Stimulated activated CD8-positive, alpha-beta memory T cell treated with anti-CD3 and anti-CD28 coated beads, Interleukin-15, amount 100 ng/mL, for 24 hours (primary cell): ENCODE data around the gene SGPP2.
"Not testable (repeated sequence)": the region's sequence is repeated elsewhere in the genome, so short reads cannot be mapped to it uniquely, and the experiment has no call there.

Experiments
- DNase-seq: peaks from one replicate; pipeline ENCODE4 v3.0.0-alpha.2; 2020; ENCODE audit warnings: low read depth

SGPP2 gene

DNA sequence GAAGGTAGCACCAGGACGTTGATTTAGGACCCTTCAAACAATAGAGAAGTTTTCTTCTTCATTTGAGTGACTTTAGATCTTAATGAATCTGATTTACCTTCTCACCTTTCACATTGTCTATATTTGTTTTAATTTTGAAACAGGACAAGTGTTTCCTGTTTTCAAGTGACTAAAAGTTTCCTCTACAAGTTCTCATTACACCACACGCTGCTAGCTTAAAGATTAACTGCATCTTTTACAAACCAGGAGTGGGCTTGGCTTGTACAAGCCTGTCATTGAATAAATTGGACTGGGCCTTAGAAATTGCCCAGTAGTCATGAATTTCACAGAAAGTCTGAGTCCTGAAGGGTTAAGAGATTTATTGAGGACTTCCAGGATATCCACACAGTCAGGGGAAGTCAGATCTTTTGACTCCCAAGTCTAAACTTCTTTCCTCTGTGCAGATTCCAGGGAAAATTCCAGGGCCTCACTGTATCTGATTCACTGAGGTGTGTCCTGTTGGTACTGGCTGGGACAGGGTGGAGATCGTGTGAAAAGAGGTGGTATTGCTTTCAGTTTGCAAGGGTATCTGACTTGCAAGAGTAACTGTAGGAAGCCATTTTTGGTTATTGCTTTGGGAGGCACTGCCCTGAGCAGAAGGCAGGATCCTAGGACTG, 3.4 kb downstream of the SGPP2 start:
- DNase-seq, result no peak

DNA sequence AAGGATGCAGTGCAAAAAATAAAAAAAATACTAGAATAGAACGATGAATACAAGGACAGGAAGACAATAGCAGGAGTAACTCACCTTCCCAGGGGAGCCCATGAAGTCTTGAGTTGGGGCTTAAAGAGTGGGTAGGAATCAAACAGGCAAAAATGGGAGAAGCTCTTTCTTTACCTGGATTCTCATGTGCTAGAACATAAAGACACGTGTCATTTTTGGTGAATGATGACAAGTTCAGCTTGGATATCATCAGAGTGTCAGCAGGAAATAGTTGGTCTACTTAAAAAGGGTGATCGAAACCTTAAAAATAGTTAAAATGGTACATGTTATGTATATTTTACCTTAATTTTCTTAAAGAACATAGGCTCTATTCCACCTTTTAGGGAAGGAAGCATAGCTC, 5.7 kb downstream of the SGPP2 start:
- DNase-seq, result no peak

DNA sequence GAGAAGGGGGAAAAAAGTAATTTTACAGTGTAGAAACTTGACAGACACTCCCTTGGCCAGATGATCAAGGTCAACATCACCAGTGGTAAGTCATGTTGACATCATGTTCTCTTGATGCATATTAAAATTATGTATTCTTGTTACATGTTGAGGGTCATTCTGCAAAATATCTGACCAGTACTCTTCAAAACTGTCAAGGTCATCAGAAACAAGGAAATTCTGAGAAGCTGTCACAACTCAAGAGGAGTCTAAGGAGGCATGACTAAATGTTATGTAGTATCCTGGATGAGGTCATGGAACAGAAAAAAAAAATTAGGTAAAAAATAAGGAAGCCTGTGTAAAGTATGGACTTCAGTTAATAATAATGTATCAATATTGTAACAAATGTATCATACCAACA, 6.3 kb downstream of the SGPP2 start:
- DNase-seq, result no peak

DNA sequence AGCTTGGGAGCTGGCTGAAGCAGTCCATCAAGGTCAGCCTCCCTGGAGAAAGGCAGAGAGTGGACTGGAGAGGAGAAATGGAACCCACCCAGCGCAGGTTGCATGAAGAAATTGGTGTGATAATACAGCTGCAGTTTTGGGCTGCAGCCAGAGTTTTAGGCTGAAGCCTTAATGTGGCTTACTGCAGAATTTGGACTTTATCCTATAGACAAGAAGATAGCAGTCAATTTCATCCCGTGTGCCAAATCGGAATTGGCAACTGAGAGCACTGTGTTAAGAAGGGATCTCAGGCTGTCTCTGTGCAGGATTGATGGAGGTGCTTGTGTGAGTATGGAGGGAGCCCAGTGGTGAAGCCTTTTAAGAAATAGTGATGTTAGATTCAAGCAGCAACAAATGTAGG, 7.5 kb downstream of the SGPP2 start:
- DNase-seq, result no peak

DNA sequence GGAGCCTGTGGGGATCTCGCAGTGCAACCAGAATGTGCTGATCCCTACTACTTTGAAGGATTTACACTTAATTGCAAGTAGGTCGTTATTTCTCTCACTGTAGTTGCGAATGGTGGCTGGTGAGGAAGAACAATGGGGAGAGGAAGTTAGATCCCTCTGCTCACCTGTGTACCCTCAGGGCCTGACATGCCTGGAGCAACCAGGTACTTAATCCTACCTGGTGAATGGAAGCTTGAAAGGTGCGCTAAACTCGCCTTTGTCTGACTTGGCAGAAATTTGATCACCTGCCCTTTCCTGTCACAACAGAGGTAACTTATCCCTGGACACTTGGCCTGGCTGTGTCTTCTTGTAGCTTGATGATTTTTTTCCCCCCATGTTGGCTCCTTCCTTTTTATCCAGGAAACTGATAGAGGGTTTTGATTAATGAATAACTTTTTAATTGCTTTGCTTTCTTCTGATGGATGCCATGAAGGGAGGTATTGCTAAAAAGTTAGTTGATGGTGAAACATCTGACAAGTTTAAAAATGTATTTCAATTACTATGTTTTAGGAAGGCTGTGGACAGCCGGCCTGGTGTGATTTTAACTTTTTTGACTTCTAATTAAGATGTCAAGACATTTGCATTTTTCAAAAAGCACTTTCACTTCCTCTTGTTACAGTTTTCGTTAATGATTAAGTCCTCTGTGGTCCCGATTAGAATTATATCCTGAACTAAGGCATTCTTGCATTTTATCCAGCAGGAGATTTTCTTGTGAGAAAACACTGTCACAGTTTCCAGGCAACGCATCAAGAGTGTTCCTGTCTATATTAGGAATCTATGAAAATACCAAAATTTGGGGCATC, 9.2 kb downstream of the SGPP2 start:
- no peak for DNase-seq

DNA sequence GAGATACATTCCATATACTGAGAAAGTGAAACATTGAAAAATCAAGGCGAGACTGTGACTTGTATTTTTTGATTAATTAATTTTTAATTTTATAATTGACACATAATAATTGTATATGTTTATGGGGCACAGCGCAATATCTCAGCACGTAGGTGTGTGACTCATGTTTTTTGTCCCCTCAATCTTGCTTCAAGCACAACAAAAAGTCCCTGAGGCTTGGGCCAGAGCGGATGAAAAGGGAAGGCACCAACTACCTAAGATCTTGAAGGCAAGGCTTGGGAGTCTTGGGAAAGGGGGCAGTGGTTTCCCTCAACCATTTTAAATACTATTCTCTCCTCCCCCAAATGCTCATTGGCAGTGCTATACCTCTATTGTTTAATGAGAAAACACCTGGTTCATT, 9.9 kb downstream of the SGPP2 start:
- DNase-seq, result no peak

DNA sequence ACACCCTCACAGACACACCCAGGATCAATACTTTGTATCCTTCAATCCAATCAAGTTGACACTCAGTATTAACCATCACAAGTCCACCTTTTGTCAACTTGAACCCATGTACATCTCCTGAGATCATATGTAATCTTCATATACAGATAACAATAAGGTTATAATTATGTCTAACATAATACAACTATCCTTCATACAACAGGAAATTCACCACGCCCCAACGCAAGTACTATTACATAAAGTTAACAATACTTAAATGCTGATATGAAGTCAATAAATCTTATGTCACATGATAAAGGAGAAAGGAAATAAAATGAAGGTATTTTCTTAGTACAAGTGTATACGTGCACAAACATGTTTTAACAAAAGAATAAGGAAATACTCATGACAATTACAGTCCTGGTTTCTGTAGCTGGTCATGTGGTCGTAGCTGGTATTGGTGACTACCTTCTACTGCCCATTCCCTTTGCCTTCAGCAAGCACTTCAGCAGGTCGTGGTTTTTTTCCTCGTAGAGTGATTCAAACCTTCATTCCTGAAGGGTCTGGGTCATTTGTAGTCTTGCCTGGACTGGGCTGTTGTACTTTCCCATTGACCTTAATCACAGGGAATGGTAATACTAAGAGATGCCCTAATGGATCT, 11.2 kb downstream of the SGPP2 start:
- DNase-seq, result not testable (repeated sequence)

DNA sequence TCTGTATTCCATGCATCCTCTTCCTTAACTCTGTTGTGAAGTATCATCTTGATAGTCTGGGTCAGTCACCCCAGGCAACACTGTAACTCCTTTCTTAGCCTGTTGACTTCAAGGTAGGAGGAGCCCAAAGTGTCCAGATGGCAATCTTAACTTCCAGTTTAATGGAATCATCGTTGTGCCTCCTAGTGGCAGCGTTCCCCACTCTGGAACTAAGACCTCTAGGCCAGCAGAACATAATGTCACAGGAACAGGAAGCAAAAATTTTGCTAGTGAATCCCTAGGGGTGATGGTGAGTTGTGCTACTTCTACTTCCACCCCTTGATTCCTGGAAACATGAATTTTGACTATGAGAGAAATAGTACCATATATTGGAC, 11.7 kb downstream of the SGPP2 start:
- DNase-seq, result no peak

DNA sequence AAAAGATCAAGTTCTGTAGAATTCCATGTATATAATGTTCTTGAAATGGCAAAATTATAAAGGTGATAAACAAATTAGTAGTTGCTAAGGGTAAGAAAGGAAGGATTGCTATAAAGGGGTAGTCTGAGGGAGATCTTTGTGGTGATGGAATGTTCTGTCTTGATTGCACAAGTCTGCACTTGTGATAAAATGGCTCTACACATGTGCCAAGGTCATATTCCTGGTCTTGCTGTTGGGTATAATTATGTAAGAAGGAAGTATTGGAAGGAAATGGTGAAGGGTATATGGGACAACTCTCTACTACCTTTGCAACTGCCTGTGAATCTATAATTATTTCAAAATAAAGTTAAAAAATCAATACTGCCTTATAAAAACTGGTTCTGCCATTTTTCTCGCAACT, 15.3 kb downstream of the SGPP2 start:
- DNase-seq, result no peak

DNA sequence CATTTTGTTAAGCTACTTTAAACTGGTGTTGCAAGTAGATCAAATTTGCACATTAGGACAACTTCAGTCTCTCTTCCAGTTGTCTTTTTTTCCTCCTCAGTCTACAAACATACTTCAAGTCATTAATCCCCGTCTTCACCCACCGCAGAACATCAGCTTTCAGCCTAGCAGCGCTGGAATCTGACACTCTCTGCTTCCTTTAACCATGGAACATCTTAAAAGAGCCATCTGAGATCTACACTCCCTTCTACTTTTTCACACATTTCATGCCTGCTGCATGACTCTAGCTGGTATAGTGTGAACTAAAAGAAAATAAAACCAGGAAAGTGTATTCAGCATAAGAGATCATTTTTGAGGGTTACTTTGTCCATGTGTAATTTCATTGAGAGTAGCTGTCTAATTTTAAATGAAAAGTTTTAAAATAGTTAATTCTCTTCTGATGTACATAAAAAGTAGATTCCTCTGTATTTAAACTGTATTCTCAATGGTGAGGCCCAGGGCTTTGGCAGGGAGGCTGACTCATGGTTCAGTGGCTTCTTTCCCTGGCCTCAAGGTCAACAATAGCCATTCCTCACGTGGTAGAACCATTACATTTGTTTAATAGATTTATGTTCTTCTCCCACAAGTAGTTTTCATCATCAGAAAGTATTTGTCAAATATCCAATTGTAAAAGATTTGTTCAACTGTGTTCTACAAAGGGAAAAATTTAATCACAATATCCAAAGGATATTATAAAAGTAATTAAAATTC, 16.5 kb downstream of the SGPP2 start:
- DNase-seq, result no peak

DNA sequence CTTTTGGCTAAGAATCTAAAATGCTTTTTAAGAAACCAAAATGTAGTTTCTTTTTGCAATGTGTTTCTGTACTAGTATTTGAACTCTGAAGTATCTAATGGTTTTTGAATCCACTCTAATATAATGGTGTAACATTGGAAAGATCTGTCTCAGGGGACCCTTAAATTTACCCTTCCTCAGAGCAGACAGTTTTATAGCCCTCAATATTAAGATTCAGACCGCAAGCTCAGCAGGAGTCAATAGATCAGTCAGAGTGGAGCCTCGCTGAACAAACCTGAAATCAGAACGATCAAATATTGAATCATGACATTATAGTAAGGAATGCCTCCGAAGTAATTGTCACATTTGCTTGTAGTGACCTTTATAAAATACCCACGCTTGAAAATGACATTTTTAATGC, 18.3 kb downstream of the SGPP2 start:
- DNase-seq, result no peak

DNA sequence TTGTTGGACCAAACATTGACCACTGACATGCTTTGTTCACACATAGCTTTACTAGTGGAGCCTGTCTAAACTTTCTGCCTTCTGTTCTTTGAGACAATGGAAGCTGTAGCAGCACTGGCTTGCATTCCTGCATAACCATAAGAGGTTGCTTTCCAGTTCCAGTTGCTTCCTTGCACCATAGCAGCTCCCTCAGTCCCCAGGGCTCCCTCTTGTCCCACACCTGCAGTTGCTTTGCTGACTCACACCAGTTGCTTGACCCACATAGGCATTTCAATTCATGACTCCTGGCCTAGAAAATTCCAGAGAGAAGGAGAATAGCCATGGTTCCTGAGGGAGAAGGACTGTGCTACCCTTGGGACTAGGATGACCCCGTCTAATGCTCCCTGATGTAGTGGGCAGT, 20.9 kb downstream of the SGPP2 start:
- DNase-seq, result no peak

DNA sequence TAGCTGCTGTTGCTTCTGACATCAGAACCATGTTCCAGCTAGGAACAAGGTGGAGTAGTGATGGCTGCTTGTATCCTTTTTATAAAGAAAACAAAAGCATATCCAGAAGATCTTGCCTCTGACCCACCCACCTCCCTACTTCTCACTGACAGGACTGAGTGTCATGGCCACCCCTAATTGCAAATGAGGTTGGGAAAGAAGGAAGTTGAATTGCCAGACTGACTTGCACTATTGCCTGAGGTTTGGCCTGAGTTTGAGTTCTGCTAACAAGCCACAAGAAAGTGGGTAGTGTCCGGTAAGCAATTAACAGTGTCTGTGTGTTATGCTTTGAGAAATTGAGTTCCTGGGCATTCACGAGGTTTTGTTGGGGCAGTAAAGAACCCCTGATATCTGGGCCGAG, 22.8 kb downstream of the SGPP2 start:
- DNase-seq, result no peak

DNA sequence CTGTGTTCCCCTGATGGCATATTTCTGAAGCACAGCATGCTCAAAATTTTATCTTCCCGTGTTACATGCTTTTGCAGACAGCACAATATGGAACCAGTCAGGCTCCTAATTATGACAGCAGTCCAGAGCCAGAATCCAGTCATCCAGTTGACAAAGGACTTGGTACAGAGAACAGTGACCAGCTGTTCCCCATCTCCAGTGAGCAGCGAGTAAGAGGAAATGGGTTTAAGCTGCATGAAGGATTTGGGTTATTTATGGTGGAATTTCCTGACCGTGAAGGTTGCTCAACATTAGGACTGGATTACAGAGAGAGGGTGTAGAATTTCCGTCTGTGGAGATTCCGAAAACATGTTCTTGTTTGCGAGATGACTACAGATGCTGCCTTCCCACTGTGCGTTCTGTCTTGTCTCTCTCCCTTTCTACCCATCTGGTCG, 24.4 kb downstream of the SGPP2 start:
- DNase-seq, result no peak

DNA sequence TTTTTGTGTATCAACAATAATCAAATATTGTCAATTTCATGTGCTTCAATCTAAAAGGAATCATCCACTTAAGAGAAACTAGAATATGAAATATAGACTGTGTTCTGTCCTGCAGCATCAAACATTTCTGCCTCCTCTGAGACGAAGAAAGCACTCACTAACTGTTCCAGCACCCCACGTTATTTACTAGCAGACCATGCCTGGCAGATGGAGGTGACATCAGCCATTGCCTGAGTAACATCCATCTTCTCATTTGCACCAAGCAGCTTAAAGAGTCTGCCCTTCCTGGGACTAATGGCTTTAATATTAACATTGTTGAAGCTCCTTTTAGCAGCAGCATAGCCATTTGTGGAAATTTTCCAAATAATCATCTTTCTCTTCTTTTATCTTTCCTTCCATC, 25.7 kb downstream of the SGPP2 start:
- DNase-seq, result no peak

DNA sequence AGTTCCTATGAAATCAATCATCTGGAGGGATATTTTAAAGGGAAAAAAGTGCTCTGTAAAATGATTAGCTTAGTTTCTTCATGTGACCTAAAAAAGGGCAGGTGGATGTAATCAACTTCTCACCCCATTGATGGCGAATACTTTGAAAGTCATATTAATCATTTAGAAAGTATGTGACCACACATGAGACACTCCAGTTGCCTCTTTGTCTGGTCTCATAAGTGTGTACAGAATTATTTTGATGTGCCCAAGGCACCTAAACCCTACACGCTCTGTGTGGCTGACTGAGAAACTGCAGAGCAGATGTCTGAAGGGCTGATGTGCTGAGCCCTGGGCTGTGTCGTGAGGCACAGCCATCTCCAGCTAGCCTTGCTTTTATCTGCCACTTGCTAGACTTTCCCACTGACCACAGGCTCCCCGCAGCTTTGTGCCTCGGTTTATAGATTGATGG, 26.9 kb downstream of the SGPP2 start:
- DNase-seq, result no peak

DNA sequence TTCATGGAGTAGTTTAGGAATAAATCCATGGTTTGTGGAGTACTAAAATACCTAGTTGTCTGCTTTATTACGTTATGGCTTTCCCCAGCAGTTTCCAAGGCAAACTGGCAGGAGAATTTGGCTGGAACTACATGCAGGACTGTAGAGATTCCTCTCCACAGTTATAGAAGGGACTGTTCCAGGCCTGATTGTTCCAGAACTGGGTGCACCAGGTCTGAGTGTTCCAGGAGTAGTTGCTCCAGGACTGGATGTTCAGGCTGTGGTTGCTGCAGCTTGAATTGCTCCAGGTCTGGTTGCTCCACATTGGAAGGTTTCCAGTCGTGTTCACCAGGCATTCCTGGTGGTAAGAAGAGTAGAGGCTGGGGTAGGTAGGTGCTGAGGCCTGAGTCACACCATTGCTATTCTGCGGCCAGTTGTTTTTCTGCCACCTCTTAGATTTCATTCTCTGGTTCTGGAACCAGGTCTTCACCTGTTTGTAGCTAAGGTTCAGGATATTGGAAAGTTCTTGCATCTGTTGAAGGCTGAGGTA, 28.1 kb downstream of the SGPP2 start:
- no peak for DNase-seq

DNA sequence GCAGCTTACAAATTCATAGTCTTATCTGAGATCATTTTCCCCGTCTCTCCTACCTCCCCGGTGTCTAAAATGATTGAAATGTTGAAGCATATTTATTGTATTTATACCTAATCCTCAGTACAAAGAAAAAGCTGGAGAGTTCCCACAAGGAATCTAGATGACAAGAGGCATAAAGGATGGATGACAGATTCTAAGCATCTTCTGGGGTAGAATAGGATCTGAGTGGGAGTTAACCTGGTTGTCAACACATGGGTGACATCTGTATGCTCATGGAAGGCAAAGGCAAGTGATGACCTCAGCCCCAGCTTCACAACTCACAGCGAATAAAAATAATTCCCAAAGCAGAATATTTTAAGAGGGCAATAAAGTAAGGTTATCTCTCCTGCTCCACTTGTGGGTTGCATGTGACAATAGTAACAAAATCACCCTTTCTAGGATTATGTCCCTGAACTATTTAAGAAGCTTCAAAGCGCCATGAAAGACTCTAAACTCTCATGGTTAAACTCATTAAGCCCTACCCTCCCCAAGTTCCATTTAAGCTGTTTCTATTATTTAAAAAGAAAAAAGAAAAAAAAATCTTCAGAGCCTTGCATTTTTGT, 32.2 kb downstream of the SGPP2 start:
- DNase-seq, result no peak

DNA sequence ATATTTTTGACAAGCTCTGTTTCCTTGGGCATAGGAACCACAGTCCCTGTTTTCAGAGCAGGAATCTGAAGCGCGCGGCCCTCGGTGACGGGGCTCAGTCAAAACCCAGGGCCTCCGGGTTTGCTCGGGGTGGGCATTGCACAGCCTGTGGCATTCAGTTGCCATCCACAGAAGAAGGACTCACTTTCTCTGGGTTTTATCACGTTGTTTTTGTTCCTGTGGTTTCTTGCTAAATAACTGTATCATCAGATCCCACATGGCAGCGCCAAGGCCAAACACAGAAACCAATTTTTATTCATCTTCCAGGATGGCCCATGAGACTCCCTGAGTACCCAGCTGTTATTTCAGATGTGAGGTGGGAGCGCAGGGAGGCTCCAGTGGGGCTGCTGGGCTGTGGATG, 35.6 kb downstream of the SGPP2 start:
- DNase-seq, result no peak

DNA sequence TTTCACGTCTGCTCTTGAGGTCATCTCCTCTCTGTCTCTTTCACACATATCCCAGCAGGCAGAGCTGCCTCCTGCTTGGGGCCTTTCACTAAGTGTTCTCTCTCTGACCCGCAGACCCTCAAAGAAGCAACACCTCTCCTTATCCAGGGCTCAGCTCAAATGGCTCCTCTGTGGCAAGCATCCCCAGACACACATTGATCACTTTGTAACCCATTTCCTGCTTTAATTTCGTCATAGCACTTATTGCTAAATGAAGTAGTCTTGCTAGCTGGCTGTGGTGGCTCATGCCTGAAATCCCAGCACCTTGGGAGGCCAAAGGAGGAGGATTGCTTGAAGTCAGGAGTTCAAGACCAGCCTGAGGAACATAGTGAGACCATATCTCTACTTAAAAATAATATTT, 41.4 kb downstream of the SGPP2 start:
- DNase-seq, result no peak

DNA sequence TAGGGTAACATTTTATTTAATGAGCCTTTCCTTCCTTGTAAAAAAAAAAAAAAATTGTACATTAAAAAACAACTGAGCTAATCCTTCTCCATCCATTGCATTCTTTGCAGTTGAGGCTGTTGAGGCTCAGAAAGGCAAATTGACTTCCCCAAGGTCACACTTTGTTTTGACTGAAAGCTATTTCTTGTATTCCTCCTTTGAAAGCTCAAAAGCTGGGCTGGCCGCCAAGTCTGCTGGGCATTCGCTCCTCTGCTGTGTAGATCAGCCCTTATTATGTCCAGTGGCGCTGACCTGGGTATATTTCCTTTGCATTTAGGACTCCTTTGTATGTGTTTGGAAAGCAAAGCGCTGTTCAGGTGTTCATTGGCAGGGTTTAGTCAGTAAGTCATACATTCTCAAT, 44.0 kb downstream of the SGPP2 start:
- DNase-seq, result no peak
